Suprapubic skin (tissue), 4 donors: ENCODE data around the gene EEF2K.

ENCODE experiments used
- POLR2A ChIP-seq, 2 donors: fragments of 450-650 bp; IDR thresholded peaks; one replicate each; pipeline ENCODE4 v1.6.1; 2017; ENCODE audit warnings: antibody characterized with exemption in 2 of 2, mild to moderate bottlenecking in 2 of 2, moderate library complexity in 2 of 2
- POLR2AphosphoS5 ChIP-seq, 3 donors: sonication (generic); formaldehyde crosslinking; IDR thresholded peaks; one replicate each; pipeline ENCODE4 v1.6.1; 2017; ENCODE audit warnings: antibody characterized with exemption in 3 of 3
- TF ChIP-seq, protein P1 (sequence below), 2 donors: fragments of 200-600 bp in 1 of 2; fragments of 450-650 bp in 1 of 2; sonication (generic) in 1 of 2; IDR thresholded peaks; one replicate each; pipeline ENCODE4 v1.5.1; 2016 to 2019; ENCODE audit warnings: antibody characterized with exemption in 2 of 2, mild to moderate bottlenecking in 1 of 2, moderate library complexity in 1 of 2

DNA sequence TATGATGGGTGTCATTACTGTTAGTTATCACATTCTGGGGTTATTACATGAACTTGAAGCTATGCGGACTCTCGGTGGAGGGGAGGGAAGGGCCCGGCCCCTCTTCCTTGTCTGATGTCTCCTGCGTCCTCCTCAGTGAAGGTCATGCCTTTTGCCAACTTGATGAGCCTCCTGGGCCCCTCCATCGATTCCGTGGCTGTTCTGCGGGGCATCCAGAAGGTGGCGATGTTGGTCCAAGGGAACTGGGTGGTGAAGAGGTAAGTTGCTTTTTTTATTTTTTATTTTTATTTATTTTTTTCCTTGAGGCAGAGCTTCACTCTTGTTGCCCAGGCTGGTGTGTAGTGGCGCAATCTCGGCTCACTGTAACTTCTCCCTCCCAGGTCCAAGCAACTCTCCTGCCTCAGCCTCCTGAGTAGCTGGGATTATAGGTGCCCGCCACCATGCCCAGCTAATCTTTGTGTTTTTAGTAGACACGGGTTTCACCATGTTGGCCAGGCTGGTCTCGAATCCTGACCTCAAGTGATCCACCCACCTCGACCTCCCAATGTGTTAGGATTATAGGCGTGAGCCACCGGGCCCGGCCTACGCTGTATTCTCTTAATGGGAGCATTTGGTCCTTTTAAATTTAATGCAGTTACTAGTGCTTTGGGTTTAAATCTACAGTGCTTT lies 112.7 kb downstream of the EEF2K start:
- TF ChIP-seq, protein P1, sequence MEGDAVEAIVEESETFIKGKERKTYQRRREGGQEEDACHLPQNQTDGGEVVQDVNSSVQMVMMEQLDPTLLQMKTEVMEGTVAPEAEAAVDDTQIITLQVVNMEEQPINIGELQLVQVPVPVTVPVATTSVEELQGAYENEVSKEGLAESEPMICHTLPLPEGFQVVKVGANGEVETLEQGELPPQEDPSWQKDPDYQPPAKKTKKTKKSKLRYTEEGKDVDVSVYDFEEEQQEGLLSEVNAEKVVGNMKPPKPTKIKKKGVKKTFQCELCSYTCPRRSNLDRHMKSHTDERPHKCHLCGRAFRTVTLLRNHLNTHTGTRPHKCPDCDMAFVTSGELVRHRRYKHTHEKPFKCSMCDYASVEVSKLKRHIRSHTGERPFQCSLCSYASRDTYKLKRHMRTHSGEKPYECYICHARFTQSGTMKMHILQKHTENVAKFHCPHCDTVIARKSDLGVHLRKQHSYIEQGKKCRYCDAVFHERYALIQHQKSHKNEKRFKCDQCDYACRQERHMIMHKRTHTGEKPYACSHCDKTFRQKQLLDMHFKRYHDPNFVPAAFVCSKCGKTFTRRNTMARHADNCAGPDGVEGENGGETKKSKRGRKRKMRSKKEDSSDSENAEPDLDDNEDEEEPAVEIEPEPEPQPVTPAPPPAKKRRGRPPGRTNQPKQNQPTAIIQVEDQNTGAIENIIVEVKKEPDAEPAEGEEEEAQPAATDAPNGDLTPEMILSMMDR (IDR thresholded peaks at IDR 0.05) = peak in 1 of 2 donors; percentile 48
- TF ChIP-seq POLR2A (IDR thresholded peaks at IDR 0.05) (no peak), POLR2AphosphoS5 (IDR thresholded peaks at IDR 0.05) (no peak)
